ENCODE results near the gene MYO9B.
"Not testable (repeated sequence)": the region's sequence is repeated elsewhere in the genome, so short reads cannot be mapped to it uniquely, and the experiment has no call there.

The MYO9B gene

DNA sequence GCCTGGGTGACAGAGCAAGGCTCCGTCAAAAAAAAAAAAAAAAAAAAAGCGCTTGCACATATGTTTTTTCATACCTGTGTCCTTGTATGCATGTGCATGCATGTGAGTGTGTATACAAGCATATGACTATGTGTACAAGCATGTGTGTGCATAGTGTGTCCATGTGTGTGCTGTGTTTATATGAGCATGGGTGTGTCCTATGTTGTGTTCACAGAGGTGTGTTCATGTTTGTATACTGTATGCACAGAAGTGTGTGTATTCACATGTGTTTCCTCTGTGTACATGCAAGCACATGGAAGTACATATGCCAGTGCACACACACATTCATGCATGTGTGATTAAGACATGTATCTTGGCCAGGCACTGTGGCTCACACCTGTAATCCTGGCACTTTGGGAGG is 17.1 kb downstream of the MYO9B start:
- DNase-seq (ENCODE audit: low spot score): no peak

DNA sequence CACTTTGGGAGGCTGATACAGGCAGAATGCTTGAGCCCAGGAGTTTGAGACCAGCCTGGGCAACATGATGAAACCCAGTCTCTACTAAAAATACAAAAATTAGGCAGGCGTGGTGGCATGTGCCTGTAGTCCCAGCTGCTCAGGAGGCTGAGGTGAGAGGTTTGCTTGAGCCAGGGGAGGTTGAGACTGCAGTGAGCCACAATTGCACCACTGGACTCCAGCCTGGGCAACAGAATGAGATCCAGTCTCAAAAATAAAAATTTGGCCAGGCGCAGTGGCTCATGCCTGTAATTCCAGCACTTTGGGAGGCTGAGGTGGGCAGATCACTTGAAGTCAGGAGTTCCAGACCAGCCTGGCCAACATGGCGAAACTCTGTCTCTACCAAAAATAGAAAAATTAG is 19.1 kb downstream of the MYO9B start:
- not testable (repeated sequence) for DNase-seq (ENCODE audit: low spot score)

DNA sequence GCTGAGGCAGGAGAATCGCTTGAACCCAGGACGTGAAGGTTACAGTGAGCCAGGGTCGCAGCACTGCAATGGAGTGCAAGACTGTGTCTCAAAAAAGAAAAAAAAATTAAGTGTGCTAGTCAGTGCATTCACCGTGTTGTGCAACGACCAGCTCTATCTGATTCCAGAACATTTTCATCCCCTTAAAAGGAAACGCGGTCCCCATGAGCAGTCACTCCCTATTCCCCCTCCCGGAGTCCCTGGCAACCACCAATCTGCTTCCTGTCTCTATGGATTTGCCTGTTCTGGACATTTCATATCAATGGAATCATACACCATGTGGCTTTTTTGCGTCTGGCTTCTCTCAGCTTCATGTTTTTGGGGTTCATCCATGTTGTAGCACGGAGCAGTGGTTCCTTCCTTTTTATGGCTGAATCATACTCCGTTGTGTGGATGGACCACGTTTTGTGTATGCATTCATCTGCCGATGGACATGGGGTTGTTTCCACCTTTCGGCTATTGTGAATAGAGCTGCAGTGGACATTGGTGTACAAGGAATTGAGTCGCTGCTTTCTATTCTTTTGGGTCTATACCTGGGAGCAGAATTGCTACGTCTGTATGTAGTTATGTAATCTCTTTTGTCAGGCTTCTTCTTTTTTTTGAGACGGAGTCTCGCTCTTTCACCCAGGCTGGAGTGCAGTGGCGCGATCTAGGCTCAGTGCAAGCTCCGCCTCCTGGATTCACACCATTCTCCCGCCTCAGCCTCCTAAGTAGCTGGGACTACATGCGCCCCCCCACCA is 19.8 kb downstream of the MYO9B start:
- DNase-seq (ENCODE audit: low spot score): no peak

GRCh38 chr19:17097593-17098126 is 22.1 kb downstream of the MYO9B start:
- DNase-seq (ENCODE audit: low spot score): no peak

DNA sequence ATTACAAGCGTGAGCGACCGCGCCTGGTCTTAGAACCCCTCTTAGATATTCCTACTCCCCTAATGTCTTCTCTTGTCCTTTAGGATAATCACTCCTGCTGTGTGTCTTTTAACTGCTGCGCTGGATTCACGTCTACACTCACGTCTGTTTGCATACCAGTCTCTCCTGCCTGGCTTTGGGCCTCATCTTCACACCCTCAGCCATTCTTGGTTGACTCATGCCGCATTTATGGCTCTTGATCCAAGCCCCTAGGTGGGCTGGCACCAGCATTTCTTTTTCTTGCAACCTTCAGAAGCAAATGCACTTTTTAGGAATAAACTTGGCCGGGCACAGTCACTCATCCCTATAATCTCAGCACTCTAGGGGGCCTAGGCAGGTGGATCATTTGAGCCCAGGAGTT is 22.7 kb downstream of the MYO9B start:
- DNase-seq (ENCODE audit: low spot score): no peak

DNA sequence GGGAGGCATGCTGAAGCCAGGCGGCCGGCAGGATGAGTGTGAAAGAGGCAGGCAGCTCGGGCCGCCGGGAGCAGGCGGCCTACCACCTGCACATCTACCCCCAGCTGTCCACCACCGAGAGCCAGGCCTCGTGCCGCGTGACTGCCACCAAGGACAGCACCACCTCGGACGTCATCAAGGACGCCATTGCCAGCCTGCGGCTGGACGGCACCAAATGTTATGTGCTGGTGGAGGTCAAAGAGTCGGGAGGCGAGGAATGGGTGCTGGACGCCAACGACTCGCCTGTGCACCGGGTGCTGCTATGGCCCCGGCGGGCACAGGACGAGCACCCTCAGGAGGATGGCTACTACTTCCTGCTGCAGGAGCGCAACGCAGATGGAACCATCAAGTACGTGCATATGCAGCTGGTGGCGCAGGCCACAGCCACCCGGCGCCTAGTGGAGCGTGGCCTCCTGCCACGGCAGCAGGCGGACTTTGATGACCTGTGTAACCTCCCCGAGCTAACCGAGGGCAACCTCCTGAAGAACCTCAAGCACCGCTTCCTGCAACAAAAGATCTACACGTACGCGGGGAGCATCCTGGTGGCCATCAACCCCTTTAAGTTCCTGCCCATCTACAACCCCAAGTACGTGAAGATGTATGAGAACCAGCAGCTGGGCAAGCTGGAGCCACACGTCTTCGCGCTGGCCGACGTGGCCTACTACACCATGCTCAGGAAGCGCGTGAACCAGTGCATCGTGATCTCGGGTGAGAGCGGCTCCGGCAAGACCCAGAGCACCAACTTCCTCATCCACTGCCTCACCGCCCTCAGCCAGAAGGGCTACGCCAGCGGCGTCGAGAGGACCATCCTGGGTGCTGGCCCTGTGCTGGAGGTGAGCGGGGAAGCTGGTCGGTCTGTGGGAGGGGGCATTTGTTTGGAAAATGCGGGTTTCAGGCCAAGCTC is 26.4 kb downstream of the MYO9B start:
- no peak for DNase-seq (ENCODE audit: low spot score)

DNA sequence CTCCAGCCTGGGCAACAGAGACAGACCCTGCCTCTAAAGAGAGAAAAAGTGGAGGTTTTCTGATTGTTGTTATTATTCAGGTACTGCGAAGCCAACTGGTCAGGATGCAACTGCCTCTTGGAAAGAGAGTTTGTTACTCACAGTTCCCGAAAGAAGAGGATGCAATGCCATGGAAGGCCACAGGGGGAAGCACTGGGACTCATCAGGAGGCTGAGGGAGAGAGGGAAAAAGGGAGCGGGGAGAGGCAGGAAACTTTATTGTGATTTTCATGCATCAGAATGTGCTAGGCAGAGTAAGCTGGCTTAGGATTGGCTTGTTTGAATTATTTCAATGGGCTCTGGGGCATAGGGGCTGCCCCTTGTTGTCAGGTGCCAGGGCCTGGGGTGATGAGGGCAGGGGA is 27.6 kb downstream of the MYO9B start:
- no peak for DNase-seq (ENCODE audit: low spot score)

GRCh38 chr19:17104679-17105078 is 29.1 kb downstream of the MYO9B start:
- no peak for DNase-seq (ENCODE audit: low spot score)

DNA sequence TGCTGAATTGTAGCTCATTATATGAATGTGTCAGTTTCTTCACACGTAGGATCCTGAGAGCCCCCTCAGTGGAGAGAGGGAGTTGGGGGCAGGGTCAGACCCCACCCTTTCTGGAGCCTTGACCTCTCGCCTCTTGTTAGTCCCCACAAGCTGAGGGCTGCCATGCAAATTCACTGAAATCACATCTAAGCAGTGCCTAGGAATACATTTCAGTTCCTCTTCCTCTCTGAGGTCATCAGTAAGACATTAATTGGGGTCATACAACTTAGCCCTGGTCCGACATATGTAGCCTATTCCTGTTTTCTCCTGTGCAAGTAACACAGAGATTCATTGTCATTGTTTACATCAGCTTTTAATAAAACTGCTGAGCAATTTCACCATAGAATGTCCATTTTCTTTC is 30.0 kb downstream of the MYO9B start:
- no peak for DNase-seq (ENCODE audit: low spot score)

GRCh38 chr19:17106964-17107363 is 31.4 kb downstream of the MYO9B start:
- not testable (repeated sequence) for DNase-seq (ENCODE audit: low spot score)

- no peak for DNase-seq (ENCODE audit: low spot score)
These were observed 32.2 kb downstream of the MYO9B start for GRCh38 chr19:17107546-17108452.

DNA sequence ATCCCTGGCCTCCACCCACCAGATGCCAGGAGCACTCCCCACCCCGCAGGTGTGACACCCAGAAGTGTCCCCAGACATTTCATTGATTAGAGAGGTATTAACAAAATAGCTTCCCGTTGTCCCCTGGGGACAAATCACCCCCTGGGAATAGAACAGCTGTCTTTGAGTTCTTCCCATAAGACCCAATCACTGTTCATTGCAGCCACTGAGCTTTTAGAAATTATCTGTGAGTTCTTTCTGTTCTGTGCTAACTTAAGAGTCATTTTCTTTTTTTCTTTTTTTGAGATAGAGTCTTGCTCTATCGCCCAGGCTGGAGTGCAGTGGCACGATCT is 32.8 kb downstream of the MYO9B start:
- DNase-seq (ENCODE audit: low spot score): no peak

GRCh38 chr19:17109300-17109699 is 33.7 kb downstream of the MYO9B start:
- DNase-seq (ENCODE audit: low spot score): no peak

DNA sequence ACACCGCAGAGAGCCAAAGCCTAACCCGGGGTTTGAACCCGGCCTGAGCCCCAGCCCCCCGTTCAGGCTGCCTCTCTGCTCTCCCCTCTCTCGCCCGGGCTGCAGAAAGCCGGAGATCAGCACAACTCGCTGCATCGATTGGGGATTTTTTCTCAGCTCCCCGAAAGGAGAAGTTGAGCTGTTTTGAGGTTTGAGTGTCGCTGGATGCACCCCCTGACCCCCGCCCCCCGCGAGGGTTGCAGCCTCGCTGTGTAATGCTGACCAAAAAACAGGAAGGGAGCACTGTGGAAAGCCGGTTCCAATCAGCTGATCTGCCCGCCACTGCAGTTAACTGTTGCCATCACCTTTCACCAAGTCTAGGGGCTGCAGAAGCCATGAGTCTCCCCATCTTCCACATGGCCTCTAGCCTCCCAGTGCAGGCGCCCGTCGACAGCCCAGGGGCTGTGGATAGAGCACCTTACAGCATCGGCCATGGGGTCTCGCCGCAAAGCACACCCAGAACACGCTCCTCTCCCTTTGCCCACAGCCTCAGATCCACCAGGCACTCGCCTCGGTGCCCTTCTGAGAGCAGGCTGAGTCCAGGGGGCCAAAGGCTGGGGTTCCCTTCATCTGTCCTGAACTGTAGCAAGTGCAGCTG is 34.5 kb downstream of the MYO9B start:
- DNase-seq (ENCODE audit: low spot score): no peak

- DNase-seq (ENCODE audit: low spot score): no peak
These were observed 35.0 kb downstream of the MYO9B start for GRCh38 chr19:17110599-17110966.

- no peak for DNase-seq (ENCODE audit: low spot score)
These were observed 36.2 kb downstream of the MYO9B start for GRCh38 chr19:17111766-17112165.

- no peak for DNase-seq (ENCODE audit: low spot score)
These were observed 36.7 kb downstream of the MYO9B start for GRCh38 chr19:17112271-17112670.

DNA sequence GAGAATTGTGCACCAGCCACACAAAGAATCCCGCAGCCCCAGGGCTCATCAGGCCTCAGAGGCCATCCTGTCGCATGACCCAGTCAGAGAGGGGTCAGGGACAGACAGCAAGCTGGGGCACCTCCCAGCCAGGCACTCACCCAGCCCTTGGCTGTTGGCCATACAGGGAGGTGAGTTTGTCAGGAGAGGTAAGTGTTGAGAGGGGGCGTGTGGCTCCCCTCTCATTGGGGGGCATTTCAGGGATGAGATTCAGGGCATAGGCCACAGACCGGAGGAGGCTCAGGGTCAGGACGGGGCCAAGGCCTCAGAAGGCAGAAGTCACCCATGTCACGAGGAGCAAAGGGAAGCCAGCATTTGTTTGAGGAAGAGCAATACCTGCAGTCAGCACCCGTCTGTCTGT is 37.1 kb downstream of the MYO9B start:
- DNase-seq (ENCODE audit: low spot score): no peak

DNA sequence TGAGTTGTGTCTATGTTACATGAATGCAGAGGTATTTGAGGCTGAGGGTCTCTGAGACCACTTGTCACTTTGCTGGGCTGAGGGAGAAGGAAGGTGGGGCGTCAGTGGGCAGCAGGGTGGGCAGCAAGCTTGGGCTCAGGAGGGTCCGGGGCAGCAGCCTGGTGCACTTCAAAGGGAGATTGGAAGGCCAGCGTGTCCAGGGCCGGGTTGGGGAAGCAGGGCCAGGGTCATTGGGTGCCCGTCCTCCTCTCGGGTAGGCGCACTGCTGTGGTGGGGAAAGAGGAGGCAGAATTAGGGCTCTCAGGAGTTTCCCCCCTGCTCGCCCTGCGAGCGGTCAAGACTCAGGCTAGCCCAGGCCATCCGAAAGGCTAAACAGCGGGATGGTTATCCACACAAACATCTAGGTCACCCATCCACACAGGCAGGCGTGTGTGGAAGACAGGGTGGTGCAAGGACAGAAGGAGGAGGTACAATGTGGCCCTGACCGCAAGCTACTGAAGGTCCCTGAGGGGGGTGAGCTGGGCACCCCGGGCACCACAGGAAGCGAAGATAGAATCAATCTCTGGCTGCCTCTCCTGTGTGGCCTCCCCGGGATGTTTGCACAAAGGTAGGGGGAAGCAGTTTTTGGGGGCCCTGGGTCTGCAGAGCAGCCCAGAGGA is 37.7 kb downstream of the MYO9B start:
- no peak for DNase-seq (ENCODE audit: low spot score)

- DNase-seq (ENCODE audit: low spot score): no peak
These were observed 38.8 kb downstream of the MYO9B start for GRCh38 chr19:17114414-17114831.
